ENCODE data around the gene COTL1.

DNA sequence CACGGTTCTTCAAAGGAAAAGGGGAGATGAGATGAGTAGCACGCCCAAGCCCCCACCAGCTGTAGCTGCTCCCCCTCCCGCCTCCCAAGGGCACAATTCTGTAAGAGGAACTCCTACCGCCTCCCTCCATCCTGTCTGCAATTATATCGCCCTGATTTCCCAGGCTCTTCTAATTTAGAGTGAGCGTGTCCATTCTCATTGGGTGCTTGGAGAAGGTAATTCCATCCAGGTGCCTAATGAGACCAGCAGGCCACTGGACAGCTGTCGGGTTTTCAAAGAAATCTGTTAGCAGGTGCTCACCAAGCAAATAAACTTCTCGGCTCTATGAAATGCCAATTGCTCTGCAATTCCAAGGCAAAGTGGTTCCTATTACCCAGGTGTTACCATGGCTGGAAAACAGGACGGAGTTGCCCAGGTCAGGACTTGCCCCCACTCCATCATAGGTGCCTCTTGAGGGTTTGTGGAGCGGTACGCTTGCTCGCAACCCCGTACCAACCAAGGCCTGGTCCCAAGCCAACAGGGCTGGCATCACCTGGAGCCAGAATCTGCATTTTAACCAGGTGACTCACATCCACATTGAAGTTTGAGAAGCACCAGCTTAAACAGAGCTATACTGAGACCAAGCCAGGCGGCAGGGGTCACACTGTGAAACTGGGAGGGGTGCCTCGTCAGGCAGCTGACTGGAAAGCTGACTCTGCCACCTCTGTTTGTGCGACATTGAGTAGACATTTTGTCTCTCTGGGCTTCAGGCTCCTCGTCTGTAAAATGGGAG is 97.0 kb downstream of the COTL1 start:
- TF ChIP-seq, protein P1, sequence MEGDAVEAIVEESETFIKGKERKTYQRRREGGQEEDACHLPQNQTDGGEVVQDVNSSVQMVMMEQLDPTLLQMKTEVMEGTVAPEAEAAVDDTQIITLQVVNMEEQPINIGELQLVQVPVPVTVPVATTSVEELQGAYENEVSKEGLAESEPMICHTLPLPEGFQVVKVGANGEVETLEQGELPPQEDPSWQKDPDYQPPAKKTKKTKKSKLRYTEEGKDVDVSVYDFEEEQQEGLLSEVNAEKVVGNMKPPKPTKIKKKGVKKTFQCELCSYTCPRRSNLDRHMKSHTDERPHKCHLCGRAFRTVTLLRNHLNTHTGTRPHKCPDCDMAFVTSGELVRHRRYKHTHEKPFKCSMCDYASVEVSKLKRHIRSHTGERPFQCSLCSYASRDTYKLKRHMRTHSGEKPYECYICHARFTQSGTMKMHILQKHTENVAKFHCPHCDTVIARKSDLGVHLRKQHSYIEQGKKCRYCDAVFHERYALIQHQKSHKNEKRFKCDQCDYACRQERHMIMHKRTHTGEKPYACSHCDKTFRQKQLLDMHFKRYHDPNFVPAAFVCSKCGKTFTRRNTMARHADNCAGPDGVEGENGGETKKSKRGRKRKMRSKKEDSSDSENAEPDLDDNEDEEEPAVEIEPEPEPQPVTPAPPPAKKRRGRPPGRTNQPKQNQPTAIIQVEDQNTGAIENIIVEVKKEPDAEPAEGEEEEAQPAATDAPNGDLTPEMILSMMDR (conservative IDR thresholded peaks at IDR 0.05; ENCODE audit: low read length) = no peak
- no peak for TF ChIP-seq EZH2phosphoT487 (IDR thresholded peaks at IDR 0.05; ENCODE audit: borderline replicate concordance)

Data from Loucy (cell line).